ENCODE data around the gene TCF7L1.
A peak's percentile ranks its signal among the peaks of the same experiment; 100 is the strongest.

The TCF7L1 gene

DNA sequence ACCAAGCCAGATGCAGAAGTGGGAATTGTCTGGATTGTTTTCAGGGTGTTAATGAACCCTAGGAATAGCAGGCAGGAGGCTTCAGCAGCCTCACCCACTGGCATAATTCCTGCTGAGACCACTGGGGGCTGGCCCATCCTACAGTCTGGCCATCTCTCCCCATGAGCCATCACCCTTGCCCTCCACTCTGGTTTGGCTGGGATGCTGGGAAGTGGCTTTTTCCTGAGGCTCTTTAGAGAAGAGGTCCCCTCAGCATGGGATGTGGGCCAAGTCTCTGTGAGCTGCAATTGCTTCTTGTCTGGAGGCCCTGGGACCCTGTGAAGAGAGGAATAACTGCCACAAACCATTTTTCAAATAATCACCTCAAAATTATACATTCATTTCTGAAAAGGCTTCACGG lies 4.0 kb downstream of the TCF7L1 start:
- Histone ChIP-seq H3K4me1 (peaks cover 0 to 54% (median 31%) of the 10 kb centered on the region in 4 donors), H3K27me3 (no peaks in the 10 kb centered on the region), H3K4me3 (no peak overlapping the region), H3K36me3 (peaks cover 0 to 17% (median 3%) of the 10 kb centered on the region in 3 donors), H3K27ac (peak overlapping the region; percentile 40 to 88), H3K9me3 (no peaks in the 10 kb centered on the region)
- TF ChIP-seq, protein P1, sequence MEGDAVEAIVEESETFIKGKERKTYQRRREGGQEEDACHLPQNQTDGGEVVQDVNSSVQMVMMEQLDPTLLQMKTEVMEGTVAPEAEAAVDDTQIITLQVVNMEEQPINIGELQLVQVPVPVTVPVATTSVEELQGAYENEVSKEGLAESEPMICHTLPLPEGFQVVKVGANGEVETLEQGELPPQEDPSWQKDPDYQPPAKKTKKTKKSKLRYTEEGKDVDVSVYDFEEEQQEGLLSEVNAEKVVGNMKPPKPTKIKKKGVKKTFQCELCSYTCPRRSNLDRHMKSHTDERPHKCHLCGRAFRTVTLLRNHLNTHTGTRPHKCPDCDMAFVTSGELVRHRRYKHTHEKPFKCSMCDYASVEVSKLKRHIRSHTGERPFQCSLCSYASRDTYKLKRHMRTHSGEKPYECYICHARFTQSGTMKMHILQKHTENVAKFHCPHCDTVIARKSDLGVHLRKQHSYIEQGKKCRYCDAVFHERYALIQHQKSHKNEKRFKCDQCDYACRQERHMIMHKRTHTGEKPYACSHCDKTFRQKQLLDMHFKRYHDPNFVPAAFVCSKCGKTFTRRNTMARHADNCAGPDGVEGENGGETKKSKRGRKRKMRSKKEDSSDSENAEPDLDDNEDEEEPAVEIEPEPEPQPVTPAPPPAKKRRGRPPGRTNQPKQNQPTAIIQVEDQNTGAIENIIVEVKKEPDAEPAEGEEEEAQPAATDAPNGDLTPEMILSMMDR (IDR thresholded peaks at IDR 0.05): no peak
- DNase-seq: no peak
- intact Hi-C loops (cut with DNase I; ENCODE audit: low total_unique reads): loop anchor here (10.0 kb wide), 1 partner anchor 162 kb away; the partner anchor contains the start of gene KCMF1

DNA sequence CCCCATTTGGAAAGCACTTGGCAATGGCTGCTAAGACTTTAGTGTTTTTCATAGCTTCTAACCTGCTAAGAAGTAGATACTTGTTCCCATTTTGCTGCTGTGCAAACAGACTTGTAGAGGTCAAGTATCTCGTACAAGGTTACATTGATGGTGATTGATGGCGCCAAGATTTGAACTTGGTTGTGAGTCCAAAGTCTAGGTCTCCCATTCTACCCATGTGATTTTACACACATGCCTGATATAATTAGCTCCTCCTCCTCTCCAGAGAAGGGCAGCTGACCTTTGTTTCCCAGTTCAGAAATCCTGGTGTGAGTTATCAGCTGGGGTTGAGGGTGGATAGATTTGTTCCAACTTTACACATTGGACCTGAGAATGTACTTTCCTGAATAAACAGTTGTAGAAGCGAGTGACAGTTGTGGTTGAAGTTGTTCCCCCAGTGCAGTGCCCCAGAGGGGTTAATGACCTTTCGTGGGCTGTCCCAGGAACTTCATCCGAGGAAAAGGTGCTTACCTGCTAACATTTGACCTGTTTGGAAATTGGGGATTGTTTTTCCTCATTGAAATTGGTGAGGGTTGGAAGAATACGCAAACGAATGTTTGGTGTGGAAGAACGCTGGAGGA lies 10.4 kb downstream of the TCF7L1 start:
- Histone ChIP-seq H3K4me3 (no peak overlapping the region), H3K27ac (no peak overlapping the region), H3K9me3 (no peaks in the 10 kb centered on the region), H3K27me3 (no peaks in the 10 kb centered on the region), H3K4me1 (peaks cover 0 to 14% (median 0%) of the 10 kb centered on the region in 4 donors), H3K36me3 (peaks cover 0 to 17% (median 3%) of the 10 kb centered on the region in 3 donors)
- DNase-seq: no peak
- intact Hi-C loops (cut with DNase I; ENCODE audit: low total_unique reads): no loop called here
- TF ChIP-seq, protein P1 (IDR thresholded peaks at IDR 0.05): no peak

DNA sequence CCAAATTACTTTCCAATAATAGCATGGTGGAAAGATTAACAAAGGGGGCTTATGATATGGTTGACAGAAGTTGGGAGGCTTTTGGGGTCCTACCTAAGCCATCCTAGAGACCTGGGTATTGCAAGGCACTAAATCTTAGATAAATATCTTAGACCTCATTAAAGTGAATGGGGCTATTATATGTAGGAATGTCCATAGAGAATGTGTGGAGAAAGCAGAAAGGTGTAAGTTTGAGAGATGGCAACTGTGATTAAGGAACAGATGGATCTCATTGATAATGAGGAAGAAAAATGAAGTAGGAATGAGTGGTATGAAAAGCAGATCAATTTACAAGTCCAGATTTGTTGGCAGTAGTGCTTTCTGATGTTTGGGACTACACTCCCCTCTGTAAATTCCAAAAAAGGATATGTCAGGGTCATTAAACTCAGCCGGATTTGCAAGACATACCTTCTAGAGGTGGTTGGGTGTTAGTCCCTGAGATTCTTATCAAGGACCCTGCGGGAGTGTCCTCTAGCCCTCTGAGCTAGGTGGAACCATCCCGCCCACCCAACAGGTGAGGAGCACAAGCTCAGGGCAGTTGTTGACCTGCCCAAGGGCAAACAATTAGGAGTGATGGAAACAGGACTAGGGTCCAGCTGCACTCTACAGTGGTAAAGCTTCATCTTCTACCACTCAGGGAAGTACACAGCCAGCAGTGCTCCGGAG lies 12.1 kb downstream of the TCF7L1 start:
- intact Hi-C loops (cut with DNase I; ENCODE audit: low total_unique reads): no loop called here
- no peaks in the 10 kb centered on the region for H3K27me3 ChIP-seq
- TF ChIP-seq, protein P1 (IDR thresholded peaks at IDR 0.05): no peak
- no peak for DNase-seq
- H3K9me3 ChIP-seq: no peaks in the 10 kb centered on the region
- no peak overlapping the region for H3K4me3 ChIP-seq
- H3K4me1 ChIP-seq: peaks cover 0 to 7% (median 0%) of the 10 kb centered on the region in 4 donors
- H3K36me3 ChIP-seq: peaks cover 0 to 17% (median 3%) of the 10 kb centered on the region in 3 donors
- no peak overlapping the region for H3K27ac ChIP-seq

DNA sequence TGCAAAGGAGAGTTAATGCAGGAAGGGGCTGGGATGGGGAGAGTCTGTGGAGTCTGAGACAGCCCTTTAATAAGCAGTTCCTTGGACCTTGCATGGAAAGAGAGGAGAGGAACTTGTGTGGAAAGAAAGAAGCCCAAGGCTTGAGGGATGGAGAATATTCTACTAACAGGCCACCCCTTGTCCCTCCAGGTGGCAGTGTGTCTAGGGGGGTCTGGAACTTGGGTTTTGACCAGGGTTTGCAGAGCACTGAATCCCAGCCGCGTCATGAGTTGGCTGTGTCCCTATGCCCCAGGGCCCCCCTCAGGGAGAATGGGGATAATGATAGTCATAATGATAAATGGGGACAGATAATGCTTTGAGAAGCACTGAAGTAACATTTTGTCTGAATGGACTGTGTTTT lies 15.0 kb downstream of the TCF7L1 start:
- Histone ChIP-seq H3K36me3 (no peaks in the 10 kb centered on the region), H3K4me1 (peaks cover 0 to 5% (median 0%) of the 10 kb centered on the region in 4 donors), H3K27ac (no peak overlapping the region), H3K9me3 (no peaks in the 10 kb centered on the region), H3K27me3 (no peaks in the 10 kb centered on the region), H3K4me3 (no peak overlapping the region)
- TF ChIP-seq, protein P1 (IDR thresholded peaks at IDR 0.05): no peak
- DNase-seq: no peak
- intact Hi-C loops (cut with DNase I; ENCODE audit: low total_unique reads): no loop called here

DNA sequence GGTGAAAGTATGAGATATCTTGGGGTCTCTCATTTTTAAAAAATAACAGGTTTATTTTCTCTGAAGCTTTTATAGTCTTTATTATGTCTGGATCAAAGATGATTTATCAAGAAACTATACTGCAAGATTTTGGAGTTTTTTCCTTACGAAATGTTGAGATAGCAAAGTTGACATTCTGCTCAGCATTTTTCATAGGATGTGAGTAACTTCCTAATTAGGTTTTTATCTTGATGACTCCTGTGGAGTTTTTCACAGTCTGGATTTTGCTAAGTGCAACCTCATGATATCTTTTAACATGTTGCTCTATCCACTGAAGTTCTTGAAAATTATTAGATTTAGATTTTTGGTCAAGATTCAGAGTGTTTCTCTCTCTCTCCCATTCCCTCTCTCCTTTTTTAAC lies 17.8 kb downstream of the TCF7L1 start:
- Histone ChIP-seq H3K36me3 (no peaks in the 10 kb centered on the region), H3K4me1 (peaks cover 0 to 28% (median 7%) of the 10 kb centered on the region in 4 donors), H3K4me3 (no peak overlapping the region), H3K27ac (no peak overlapping the region), H3K27me3 (no peaks in the 10 kb centered on the region), H3K9me3 (no peaks in the 10 kb centered on the region)
- no peak for DNase-seq
- intact Hi-C loops (cut with DNase I; ENCODE audit: low total_unique reads): no loop called here
- TF ChIP-seq, protein P1 (IDR thresholded peaks at IDR 0.05): no peak

All from tibial artery (tissue), 4 donors.